ENCODE measurements around the gene PEAK1.

GRCh38 chr15:77060546-77060945, 359.4 kb downstream of the PEAK1 start:
- no peak for TF ChIP-seq POLR2AphosphoS5 (IDR thresholded peaks at IDR 0.05)
- no peak for TF ChIP-seq POLR2A (IDR thresholded peaks at IDR 0.05)
- no peak for TF ChIP-seq CTCF (IDR thresholded peaks at IDR 0.05)

All from suprapubic skin (tissue), 4 donors.